Adrenal gland (tissue), 5 donors: ENCODE results near the gene ENTPD8.

ENCODE experiments used
- POLR2A ChIP-seq, 2 donors: fragments of 450-650 bp; IDR thresholded peaks; one replicate each; pipeline ENCODE4 v1.6.1; 2017; ENCODE audit warnings: antibody characterized with exemption in 2 of 2, mild to moderate bottlenecking in 2 of 2, moderate library complexity in 1 of 2
- TF ChIP-seq, protein P1 (sequence below), 6 experiments: fragments of 450-650 bp in 4 of 6; fragments of 200-600 bp in 2 of 6; sonication (generic) in 1 of 6; IDR thresholded peaks; 1 replicate in 5 of 6; 2 replicates in 1 of 6; pipeline versions ENCODE4 v1.5.1 to v1.8.0; 2016 to 2021; ENCODE audit warnings: antibody characterized with exemption in 6 of 6, mild to moderate bottlenecking in 2 of 6, moderate library complexity in 1 of 6
- donor health status: DM: no; HTN: no; CAD: no.

DNA sequence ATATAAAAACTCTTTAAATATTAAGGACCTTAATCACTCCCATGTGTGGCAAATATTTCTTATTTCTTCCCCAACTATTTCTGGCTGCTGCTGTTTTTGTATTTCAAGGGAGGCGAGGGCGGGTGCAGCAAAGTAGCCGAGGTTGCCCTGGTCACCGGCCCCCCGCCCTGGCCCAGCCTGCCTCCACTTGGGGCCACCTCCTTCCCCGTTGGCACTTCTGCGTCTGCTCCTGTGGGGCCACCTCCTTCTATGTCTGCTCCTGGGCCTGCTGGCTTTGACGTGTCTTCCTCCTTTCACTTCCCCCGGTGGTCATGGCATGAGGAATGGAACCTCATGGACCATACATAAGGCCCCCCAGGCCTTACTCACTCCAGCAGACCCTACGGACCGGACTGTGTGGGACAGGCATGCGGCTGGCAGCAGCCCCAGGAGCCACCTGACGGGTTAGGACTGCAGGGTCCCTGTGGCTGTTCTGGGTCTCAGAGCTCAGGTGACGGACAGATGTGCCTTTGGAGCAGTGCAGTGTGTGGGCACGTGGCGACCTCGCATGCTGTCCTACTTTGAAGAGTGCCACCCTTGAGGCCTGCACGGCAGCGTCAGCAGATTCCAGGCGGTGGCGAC, 5.8 kb upstream of the ENTPD8 start:
- TF ChIP-seq, protein P1, sequence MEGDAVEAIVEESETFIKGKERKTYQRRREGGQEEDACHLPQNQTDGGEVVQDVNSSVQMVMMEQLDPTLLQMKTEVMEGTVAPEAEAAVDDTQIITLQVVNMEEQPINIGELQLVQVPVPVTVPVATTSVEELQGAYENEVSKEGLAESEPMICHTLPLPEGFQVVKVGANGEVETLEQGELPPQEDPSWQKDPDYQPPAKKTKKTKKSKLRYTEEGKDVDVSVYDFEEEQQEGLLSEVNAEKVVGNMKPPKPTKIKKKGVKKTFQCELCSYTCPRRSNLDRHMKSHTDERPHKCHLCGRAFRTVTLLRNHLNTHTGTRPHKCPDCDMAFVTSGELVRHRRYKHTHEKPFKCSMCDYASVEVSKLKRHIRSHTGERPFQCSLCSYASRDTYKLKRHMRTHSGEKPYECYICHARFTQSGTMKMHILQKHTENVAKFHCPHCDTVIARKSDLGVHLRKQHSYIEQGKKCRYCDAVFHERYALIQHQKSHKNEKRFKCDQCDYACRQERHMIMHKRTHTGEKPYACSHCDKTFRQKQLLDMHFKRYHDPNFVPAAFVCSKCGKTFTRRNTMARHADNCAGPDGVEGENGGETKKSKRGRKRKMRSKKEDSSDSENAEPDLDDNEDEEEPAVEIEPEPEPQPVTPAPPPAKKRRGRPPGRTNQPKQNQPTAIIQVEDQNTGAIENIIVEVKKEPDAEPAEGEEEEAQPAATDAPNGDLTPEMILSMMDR (IDR thresholded peaks at IDR 0.05): no peak
- no peak for TF ChIP-seq POLR2A (IDR thresholded peaks at IDR 0.05)
